HepG2 (cell line): Measurements from ENCODE around the gene LATS1. TPM values are rescaled to one million over a fixed set of nuclear protein-coding genes. Genes with fewer than 3 reads are reported as not detected.

ENCODE experiments used
- AGO1 ChIP-seq: fragments of 200-400 bp; formaldehyde crosslinking; IDR thresholded peaks from 2 replicates; pipeline ENCODE4 v1.6.1; 2017; ENCODE audit warnings: mild to moderate bottlenecking, low read depth, low read length, moderate library complexity; ENCODE audit not compliant: poor library complexity, severe bottlenecking
- ARNT2 ChIP-seq: sonication (generic); formaldehyde crosslinking; IDR thresholded peaks from 2 replicates; pipeline ENCODE4 v1.8.0; 2022; ENCODE audit warnings: mild to moderate bottlenecking, low read depth, missing genetic modification reagents, moderate library complexity
- DMAP1 ChIP-seq: IDR thresholded peaks from 2 replicates; pipeline ENCODE4 v1.6.1; 2016
- GATAD1 ChIP-seq: IDR thresholded peaks from 2 replicates; pipeline ENCODE4 v1.6.1; 2016; ENCODE audit warnings: missing genetic modification reagents, missing compliant biosample characterization
- GPN1 ChIP-seq: sonication (generic); formaldehyde crosslinking; IDR thresholded peaks from 2 replicates; pipeline ENCODE4 v1.5.1; 2020; ENCODE audit warnings: missing genetic modification reagents, borderline replicate concordance
- IKZF5 ChIP-seq: IDR thresholded peaks from 2 replicates; pipeline ENCODE4 v1.6.1; 2018; ENCODE audit warnings: missing genetic modification reagents, mild to moderate bottlenecking, missing compliant biosample characterization
- KLF16 ChIP-seq, 2 experiments: sonication (generic) in 1 of 2; formaldehyde crosslinking in 1 of 2; IDR thresholded peaks; 2 replicates each; pipeline versions ENCODE4 v1.6.1 to v1.8.0; 2016 to 2023; ENCODE audit warnings: missing genetic modification reagents in 2 of 2, missing compliant biosample characterization in 1 of 2
- MED1 ChIP-seq: sonication (generic); formaldehyde crosslinking; IDR thresholded peaks from 2 replicates; pipeline ENCODE4 v1.4.0; 2020; ENCODE audit warnings: missing genetic modification reagents
- NKX3-1 ChIP-seq: sonication (generic); formaldehyde crosslinking; IDR thresholded peaks from 2 replicates; pipeline ENCODE4 v1.5.0; 2020; ENCODE audit warnings: missing genetic modification reagents
- NONO ChIP-seq, 2 experiments: fragments of 450-650 bp in 1 of 2; sonication (generic) in 1 of 2; formaldehyde crosslinking in 1 of 2; IDR thresholded peaks in 1 of 2; conservative IDR thresholded peaks in 1 of 2; 2 replicates each; pipeline versions ENCODE4 v1.6.1 to v1.8.0; 2017 to 2022; ENCODE audit warnings: mild to moderate bottlenecking in 1 of 2, missing genetic modification reagents in 1 of 2, moderate library complexity in 1 of 2
- PATZ1 ChIP-seq: sonication (generic); formaldehyde crosslinking; IDR thresholded peaks from 2 replicates; pipeline ENCODE4 v1.4.0; 2020; ENCODE audit warnings: missing genetic modification reagents
- RXRA ChIP-seq: sonication (generic); formaldehyde crosslinking; IDR thresholded peaks from 2 replicates; pipeline ENCODE4 v1.5.1; 2020; ENCODE audit warnings: missing genetic modification reagents
- SAP130 ChIP-seq: IDR thresholded peaks from 2 replicates; pipeline ENCODE4 v1.6.1; 2016; ENCODE audit warnings: low read depth
- YY1 ChIP-seq: IDR thresholded peaks from 2 replicates; pipeline ENCODE4 v1.6.1; 2011; ENCODE audit warnings: low read length, low read depth, moderate library complexity, mild to moderate bottlenecking; ENCODE audit not compliant: insufficient read depth, insufficient replicate concordance
- ZNF280D ChIP-seq: sonication (generic); formaldehyde crosslinking; IDR thresholded peaks from 2 replicates; pipeline ENCODE4 v1.5.1; 2020; ENCODE audit warnings: mild to moderate bottlenecking, missing genetic modification reagents
- ZNF350 ChIP-seq: sonication (generic); formaldehyde crosslinking; IDR thresholded peaks from 2 replicates; pipeline ENCODE4 v1.4.0; 2020; ENCODE audit warnings: mild to moderate bottlenecking, low read depth, missing genetic modification reagents, borderline replicate concordance
- ZNF431 ChIP-seq: sonication (generic); formaldehyde crosslinking; IDR thresholded peaks from 2 replicates; pipeline ENCODE4 v1.9.0; 2022; ENCODE audit warnings: missing genetic modification reagents, low read depth, mild to moderate bottlenecking, borderline replicate concordance
- ZNF597 ChIP-seq: sonication (generic); formaldehyde crosslinking; IDR thresholded peaks from 2 replicates; pipeline ENCODE4 v1.5.0; 2020; ENCODE audit warnings: missing genetic modification reagents
- ZSCAN12 ChIP-seq: sonication (generic); formaldehyde crosslinking; IDR thresholded peaks from 2 replicates; pipeline ENCODE4 v1.9.0; 2021; ENCODE audit warnings: mild to moderate bottlenecking, missing genetic modification reagents
- ZSCAN21 ChIP-seq: sonication (generic); formaldehyde crosslinking; IDR thresholded peaks from 2 replicates; pipeline ENCODE4 v1.8.0; 2022; ENCODE audit warnings: mild to moderate bottlenecking, missing genetic modification reagents, moderate library complexity, borderline replicate concordance
- polyA plus RNA-seq, 8 experiments: library from polyadenylated mRNA; depleted of rRNA in 3 of 8; stranded (reverse) in 7 of 8; unstranded in 1 of 8; fragments of >200 nt; fragmentation: Illumina TruSeq in 4 of 8; extraction: Trizol in 4 of 8; gene quantifications; 2 replicates each; pipeline versions ENCODE4 v1.2.1 to v1.2.3, GENCODE V29; 2011 to 2016; ENCODE audit warnings: low read depth in 4 of 8, missing spikeins in 1 of 8, mixed read lengths in 1 of 8; ENCODE audit not compliant: insufficient read depth in 1 of 8
- total RNA-seq, 5 experiments: library from RNA; depleted of rRNA; stranded (reverse); fragments of >200 nt; fragmentation: Illumina TruSeq; extraction: Trizol; gene quantifications; 2 replicates each; pipeline ENCODE4 v1.2.3, GENCODE V29; 2016; ENCODE audit warnings: low read depth in 1 of 5
- TF ChIP-seq, protein P1 (sequence below): IDR thresholded peaks from 2 replicates; pipeline ENCODE4 v1.6.1; 2016; ENCODE audit warnings: missing genetic modification reagents, missing compliant biosample characterization

The LATS1 gene
- total and polyA plus RNA-seq, 2 of the 13 experiments (the other 11 are each of a cell fraction or from before 2014, with no cell fraction given) = 9.9 to 12.6 TPM

- peak; percentile 64 for TF ChIP-seq YY1
- peak; percentile 79; the same call in 1 of the 2 replicates for TF ChIP-seq ZNF350 (CRISPR knock-in tag)
- peak; percentile 12; the same call in 1 of the 2 replicates for TF ChIP-seq IKZF5 (CRISPR knock-in tag)
- TF ChIP-seq AGO1 = peak; percentile 60
- TF ChIP-seq ZNF431 = peak; percentile 33; the same call in 1 of the 2 replicates
- TF ChIP-seq GPN1 (CRISPR knock-in tag) = peak; percentile 6; the same call in 1 of the 2 replicates
- TF ChIP-seq, protein P1, sequence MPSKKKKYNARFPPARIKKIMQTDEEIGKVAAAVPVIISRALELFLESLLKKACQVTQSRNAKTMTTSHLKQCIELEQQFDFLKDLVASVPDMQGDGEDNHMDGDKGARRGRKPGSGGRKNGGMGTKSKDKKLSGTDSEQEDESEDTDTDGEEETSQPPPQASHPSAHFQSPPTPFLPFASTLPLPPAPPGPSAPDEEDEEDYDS (CRISPR knock-in tag) = peak; percentile 63; the same call in 1 of the 2 replicates
- TF ChIP-seq NKX3-1 = peak; percentile 94
- peak; percentile 65; the same call in 1 of the 2 replicates for TF ChIP-seq ZSCAN21
- TF ChIP-seq ZSCAN12 = 0 out of 2 replicates have a peak, but pooled peaks have one; percentile 30
- TF ChIP-seq GATAD1 = peak; percentile 89
- no peak for TF ChIP-seq ZNF597 (CRISPR knock-in tag)
- TF ChIP-seq ZNF280D (CRISPR knock-in tag) = peak; percentile 72
- TF ChIP-seq PATZ1 (CRISPR knock-in tag) = peak; percentile 79; the same call in 1 of the 2 replicates
- peak; percentile 34; the same call in 1 of the 2 replicates for TF ChIP-seq DMAP1 (CRISPR knock-in tag)
- TF ChIP-seq RXRA (CRISPR knock-in tag) = peak; percentile 48; the same call in 1 of the 2 replicates
- peak; percentile 43 for TF ChIP-seq MED1 (CRISPR knock-in tag)
- TF ChIP-seq KLF16 (CRISPR knock-in tag; IDR thresholded peaks at IDR 0.05) = peak in 1 of 2 experiments; percentile 32; a peak in 1 of 4 replicates
- TF ChIP-seq SAP130 (CRISPR knock-in tag) = peak; percentile 80
- no peak for TF ChIP-seq NONO (IDR thresholded peaks at IDR 0.05)
- peak; percentile 95 for TF ChIP-seq NONO (CRISPR knock-in tag; conservative IDR thresholded peaks at IDR 0.05)
- peak; percentile 93 for TF ChIP-seq ARNT2
These were observed 31.8 kb upstream of the LATS1 start, which contains the start of gene PCMT1 (continued) for GRCh38 chr6:149749594-149750135.
